ACC112 (cell line): Measurements from ENCODE around the gene MT1M.

ENCODE experiments used
- H2AFZ ChIP-seq: fragments of 200-600 bp; sonication (generic); one replicate; pipeline ENCODE4 v1.6.0; 2017; ENCODE audit warnings: antibody characterized with exemption, low read length; ENCODE audit not compliant: unreplicated experiment
- H3K27ac ChIP-seq: fragments of 200-600 bp; sonication (generic); 2 replicates; pipeline ENCODE4 v1.5.1; 2014; ENCODE audit warnings: low read depth, mild to moderate bottlenecking, antibody characterized with exemption, low read length, moderate library complexity
- H3K27me3 ChIP-seq: fragments of 200-600 bp; sonication (generic); 2 replicates; pipeline ENCODE4 v1.6.1; 2014; ENCODE audit warnings: mild to moderate bottlenecking, antibody characterized with exemption, low read length, moderate library complexity, mixed read lengths; ENCODE audit not compliant: insufficient read depth
- H3K36me3 ChIP-seq: fragments of 200-600 bp; sonication (generic); 2 replicates; pipeline ENCODE4 v1.6.1; 2016; ENCODE audit warnings: mild to moderate bottlenecking, antibody characterized with exemption, low read length, moderate library complexity, mixed read lengths; ENCODE audit not compliant: insufficient read depth
- H3K4me1 ChIP-seq: fragments of 200-600 bp; sonication (generic); one replicate; pipeline ENCODE4 v1.6.1; 2016; ENCODE audit warnings: low read length, mixed read lengths; ENCODE audit not compliant: insufficient read depth, unreplicated experiment, control insufficient read depth
- H3K4me3 ChIP-seq: fragments of 200-600 bp; sonication (generic); 2 replicates; pipeline ENCODE4 v1.5.1; 2014; ENCODE audit warnings: mild to moderate bottlenecking, low read depth, low read length
- H3K79me2 ChIP-seq: fragments of 200-600 bp; sonication (generic); one replicate; pipeline ENCODE4 v1.6.0; 2016; ENCODE audit warnings: low read length; ENCODE audit not compliant: control insufficient read depth, unreplicated experiment, insufficient read depth

Gene MT1M

GRCh38 chr16:56608876-56609462 lies 23.5 kb upstream of the MT1M start:
- Histone ChIP-seq H3K4me3 (peak overlapping the region; percentile 92), H2AFZ (no peak overlapping the region), H3K4me1 (peaks cover 62% of the 10 kb centered on the region), H3K27me3 (no peaks in the 10 kb centered on the region), H3K36me3 (peaks cover 5% of the 10 kb centered on the region; the same call in 1 of the 2 replicates), H3K27ac (peak overlapping the region; percentile 99), H3K79me2 (peaks cover 16% of the 10 kb centered on the region)

- Histone ChIP-seq H3K27ac (peak overlapping the region; percentile 99), H3K4me1 (peaks cover 67% of the 10 kb centered on the region), H3K79me2 (peaks cover 18% of the 10 kb centered on the region), H2AFZ (no peak overlapping the region), H3K4me3 (peak overlapping the region; percentile 92), H3K36me3 (peaks cover 5% of the 10 kb centered on the region; the same call in 1 of the 2 replicates), H3K27me3 (no peaks in the 10 kb centered on the region)
These were observed 23.0 kb upstream of the MT1M start for GRCh38 chr16:56609463-56609921.

GRCh38 chr16:56610017-56610608 lies 22.3 kb upstream of the MT1M start:
- peaks cover 5% of the 10 kb centered on the region; the same call in 1 of the 2 replicates for H3K36me3 ChIP-seq
- H3K27me3 ChIP-seq, result no peaks in the 10 kb centered on the region
- H3K4me1 ChIP-seq, result peaks cover 71% of the 10 kb centered on the region
- peaks cover 18% of the 10 kb centered on the region for H3K79me2 ChIP-seq
- H3K27ac ChIP-seq, result peak overlapping the region; percentile 99
- no peak overlapping the region for H2AFZ ChIP-seq
- peak overlapping the region; percentile 92 for H3K4me3 ChIP-seq

- H3K27me3 ChIP-seq, result no peaks in the 10 kb centered on the region
- H3K79me2 ChIP-seq, result peaks cover 18% of the 10 kb centered on the region
- peak overlapping the region; percentile 99 for H3K27ac ChIP-seq
- H3K4me3 ChIP-seq, result peak overlapping the region; percentile 92
- H3K4me1 ChIP-seq, result peaks cover 68% of the 10 kb centered on the region
- peaks cover 5% of the 10 kb centered on the region; the same call in 1 of the 2 replicates for H3K36me3 ChIP-seq
- no peak overlapping the region for H2AFZ ChIP-seq
These were observed 21.8 kb upstream of the MT1M start for GRCh38 chr16:56610609-56611111.

GRCh38 chr16:56611281-56611833 lies 21.1 kb upstream of the MT1M start:
- peak overlapping the region; percentile 92 for H3K4me3 ChIP-seq
- H3K79me2 ChIP-seq, result peaks cover 18% of the 10 kb centered on the region
- H3K27ac ChIP-seq, result peak overlapping the region; percentile 99
- H2AFZ ChIP-seq, result no peak overlapping the region
- no peaks in the 10 kb centered on the region for H3K27me3 ChIP-seq
- peaks cover 5% of the 10 kb centered on the region; the same call in 1 of the 2 replicates for H3K36me3 ChIP-seq
- H3K4me1 ChIP-seq, result peaks cover 61% of the 10 kb centered on the region

GRCh38 chr16:56613706-56614105 lies 18.8 kb upstream of the MT1M start:
- Histone ChIP-seq H3K27me3 (no peaks in the 10 kb centered on the region), H3K79me2 (peaks cover 24% of the 10 kb centered on the region), H3K4me3 (peak overlapping the region; percentile 57), H2AFZ (no peak overlapping the region), H3K36me3 (peaks cover 2% of the 10 kb centered on the region; the same call in 1 of the 2 replicates), H3K4me1 (peaks cover 63% of the 10 kb centered on the region), H3K27ac (peak overlapping the region; percentile 99)

- no peaks in the 10 kb centered on the region for H3K27me3 ChIP-seq
- no peak overlapping the region for H2AFZ ChIP-seq
- peaks cover 17% of the 10 kb centered on the region for H3K79me2 ChIP-seq
These were observed 17.9 kb upstream of the MT1M start for GRCh38 chr16:56614549-56614991.

GRCh38 chr16:56615353-56615752 lies 17.1 kb upstream of the MT1M start:
- H3K4me1 ChIP-seq, result peaks cover 61% of the 10 kb centered on the region
- H3K36me3 ChIP-seq, result no peaks in the 10 kb centered on the region
- H3K27ac ChIP-seq, result peak overlapping the region; percentile 99
- H3K4me3 ChIP-seq, result peak overlapping the region; percentile 57; the same call in 1 of the 2 replicates
- peaks cover 17% of the 10 kb centered on the region for H3K79me2 ChIP-seq
- H3K27me3 ChIP-seq, result no peaks in the 10 kb centered on the region
- H2AFZ ChIP-seq, result no peak overlapping the region

More at GRCh38 chr16:56614549-56614991, 17.9 kb upstream of the MT1M start:
- no peaks in the 10 kb centered on the region for H3K36me3 ChIP-seq
- H3K4me3 ChIP-seq, result peak overlapping the region; percentile 57; the same call in 1 of the 2 replicates
- peak overlapping the region; percentile 99 for H3K27ac ChIP-seq
- H3K4me1 ChIP-seq, result peaks cover 65% of the 10 kb centered on the region

- H2AFZ ChIP-seq, result no peak overlapping the region
- H3K36me3 ChIP-seq, result no peaks in the 10 kb centered on the region
- no peaks in the 10 kb centered on the region for H3K27me3 ChIP-seq
- H3K4me3 ChIP-seq, result peak overlapping the region; percentile 80
- no peak overlapping the region for H3K27ac ChIP-seq
- peaks cover 17% of the 10 kb centered on the region for H3K79me2 ChIP-seq
- H3K4me1 ChIP-seq, result peaks cover 47% of the 10 kb centered on the region
These were observed 15.7 kb upstream of the MT1M start for GRCh38 chr16:56616608-56617211.
